Vagina (tissue), 2 donors: Measurements from ENCODE around the gene PSMC3.

Experiments used
- POLR2A ChIP-seq, 2 donors: fragments of 450-650 bp; IDR thresholded peaks; one replicate each; pipeline ENCODE4 v1.6.1; 2017; ENCODE audit warnings: antibody characterized with exemption in 2 of 2, mild to moderate bottlenecking in 2 of 2, moderate library complexity in 2 of 2
- TF ChIP-seq, protein P1 (sequence below), 3 experiments: fragments of 450-650 bp in 2 of 3; fragments of 200-600 bp in 1 of 3; sonication (generic) in 1 of 3; IDR thresholded peaks; one replicate each; pipeline ENCODE4 v1.5.1; 2017 to 2019; ENCODE audit warnings: antibody characterized with exemption in 3 of 3, mild to moderate bottlenecking in 2 of 3, moderate library complexity in 2 of 3

- TF ChIP-seq POLR2A (IDR thresholded peaks at IDR 0.05), result no peak
- TF ChIP-seq, protein P1, sequence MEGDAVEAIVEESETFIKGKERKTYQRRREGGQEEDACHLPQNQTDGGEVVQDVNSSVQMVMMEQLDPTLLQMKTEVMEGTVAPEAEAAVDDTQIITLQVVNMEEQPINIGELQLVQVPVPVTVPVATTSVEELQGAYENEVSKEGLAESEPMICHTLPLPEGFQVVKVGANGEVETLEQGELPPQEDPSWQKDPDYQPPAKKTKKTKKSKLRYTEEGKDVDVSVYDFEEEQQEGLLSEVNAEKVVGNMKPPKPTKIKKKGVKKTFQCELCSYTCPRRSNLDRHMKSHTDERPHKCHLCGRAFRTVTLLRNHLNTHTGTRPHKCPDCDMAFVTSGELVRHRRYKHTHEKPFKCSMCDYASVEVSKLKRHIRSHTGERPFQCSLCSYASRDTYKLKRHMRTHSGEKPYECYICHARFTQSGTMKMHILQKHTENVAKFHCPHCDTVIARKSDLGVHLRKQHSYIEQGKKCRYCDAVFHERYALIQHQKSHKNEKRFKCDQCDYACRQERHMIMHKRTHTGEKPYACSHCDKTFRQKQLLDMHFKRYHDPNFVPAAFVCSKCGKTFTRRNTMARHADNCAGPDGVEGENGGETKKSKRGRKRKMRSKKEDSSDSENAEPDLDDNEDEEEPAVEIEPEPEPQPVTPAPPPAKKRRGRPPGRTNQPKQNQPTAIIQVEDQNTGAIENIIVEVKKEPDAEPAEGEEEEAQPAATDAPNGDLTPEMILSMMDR (IDR thresholded peaks at IDR 0.05), result no peak
Observed at GRCh38 chr11:47374720-47375019, 51.6 kb downstream of the PSMC3 start.
